Hippocampal formation (tissue), 2 donors: ENCODE data around the gene PLK5.
"Not testable (repeated sequence)": the region's sequence is repeated elsewhere in the genome, so short reads cannot be mapped to it uniquely, and the experiment has no call there.

Source experiments
- DNase-seq, 2 donors: peaks; one replicate each; lab custom pipeline; 2025; lab: John Stamatoyannopoulos, UW

Gene PLK5

GRCh38 chr19:1525343-1525742 lies 1.5 kb downstream of the PLK5 start:
- no peak for DNase-seq

- no peak for DNase-seq
These were observed 2.3 kb downstream of the PLK5 start for GRCh38 chr19:1526066-1526778.

- no peak for DNase-seq
These were observed 3.2 kb downstream of the PLK5 start for GRCh38 chr19:1526979-1527649.

GRCh38 chr19:1527650-1528309 lies 3.9 kb downstream of the PLK5 start:
- no peak for DNase-seq

- no peak for DNase-seq
These were observed 4.9 kb downstream of the PLK5 start for GRCh38 chr19:1528596-1529429.

- no peak for DNase-seq
These were observed 5.5 kb downstream of the PLK5 start for GRCh38 chr19:1529430-1529816.

GRCh38 chr19:1530856-1531255 lies 7.0 kb downstream of the PLK5 start:
- DNase-seq: not testable (repeated sequence)

- no peak for DNase-seq
These were observed 7.7 kb downstream of the PLK5 start for GRCh38 chr19:1531587-1531986.

GRCh38 chr19:1532003-1532402 lies 8.1 kb downstream of the PLK5 start:
- DNase-seq: no peak

- DNase-seq: no peak
These were observed 9.8 kb downstream of the PLK5 start for GRCh38 chr19:1533510-1534150.

GRCh38 chr19:1534972-1535371 lies 11.1 kb downstream of the PLK5 start:
- DNase-seq: no peak

- not testable (repeated sequence) for DNase-seq
These were observed 11.8 kb downstream of the PLK5 start for GRCh38 chr19:1535699-1536098.

GRCh38 chr19:1538978-1539377 lies 15.1 kb downstream of the PLK5 start:
- no peak for DNase-seq

- not testable (repeated sequence) for DNase-seq
These were observed 15.9 kb downstream of the PLK5 start for GRCh38 chr19:1539749-1540148.

GRCh38 chr19:1540365-1540925 lies 16.6 kb downstream of the PLK5 start:
- no peak for DNase-seq

- no peak for DNase-seq
These were observed 25.6 kb downstream of the PLK5 start for GRCh38 chr19:1549332-1549945.

GRCh38 chr19:1551068-1552040 lies 27.5 kb downstream of the PLK5 start:
- DNase-seq: no peak

GRCh38 chr19:1553415-1553814 lies 29.5 kb downstream of the PLK5 start:
- DNase-seq: no peak

- no peak for DNase-seq
These were observed 31.1 kb downstream of the PLK5 start for GRCh38 chr19:1554968-1555367.
